Endothelial cell of umbilical vein (primary cell): ENCODE data around the gene TANGO6. TPM values are rescaled to one million over a fixed set of nuclear protein-coding genes. Genes with fewer than 3 reads are reported as not detected.

Experiments
- BruUV-seq: library from RNA; stranded (reverse); fragments of 400-500 nt; replicated peaks from 2 replicates; lab custom pipeline; 2021; lab: Mats Ljungman, UMichigan
- CTCF ChIA-PET: fragments of 300-600, 350-600 bp; sonication (Branson Sonifier 250); formaldehyde crosslinking; loops from one replicate; lab custom pipeline; 2021; ENCODE audit warnings: antibody characterized with exemption, inconsistent platforms; lab: Charles Lee
- POLR2A ChIA-PET: fragments of 300-600, 350-600 bp; sonication (Branson Sonifier 250); formaldehyde crosslinking; loops from one replicate; lab custom pipeline; 2021; ENCODE audit warnings: antibody characterized with exemption, inconsistent platforms; lab: Charles Lee
- DNase-seq: peaks from one replicate; pipeline ENCODE4 v3.0.0-alpha.2; 2011; ENCODE audit warnings: low read depth, low spot score
- FAIRE-seq: peaks from 2 replicates; lab custom pipeline; 2011; peaks lifted over from hg19 to GRCh38; lab: Jason Lieb, UNC
- H2AFZ ChIP-seq: 2 replicates; pipeline ENCODE4 v1.6.0; 2012; ENCODE audit warnings: low read depth, low read length, control low read depth, inconsistent platforms
- H3K27ac ChIP-seq: 2 replicates; pipeline ENCODE4 v1.5.1; 2011; ENCODE audit warnings: low read depth, mild to moderate bottlenecking, control low read depth, low read length, moderate library complexity; ENCODE audit not compliant: insufficient read depth
- H3K27me3 ChIP-seq, 2 experiments: 2 replicates each; pipeline versions ENCODE4 v1.6.0 to v1.6.1; 2011; ENCODE audit warnings: low read length in 2 of 2, mixed read lengths in 1 of 2; ENCODE audit not compliant: control insufficient read depth in 2 of 2, insufficient read depth in 2 of 2
- H3K36me3 ChIP-seq, 2 experiments: 2 replicates in 1 of 2; 3 replicates in 1 of 2; pipeline ENCODE4 v1.5.1; 2011; ENCODE audit warnings: low read length in 2 of 2, mild to moderate bottlenecking in 1 of 2, moderate library complexity in 1 of 2; ENCODE audit not compliant: control insufficient read depth in 2 of 2, insufficient read depth in 2 of 2; ENCODE audit errors: extremely low read depth in 1 of 2
- H3K4me1 ChIP-seq: 3 replicates; pipeline ENCODE4 v1.5.1; 2011; ENCODE audit warnings: mild to moderate bottlenecking, low read length; ENCODE audit not compliant: control insufficient read depth, insufficient read depth; ENCODE audit errors: extremely low read depth
- H3K4me2 ChIP-seq: 2 replicates; pipeline ENCODE4 v1.6.1; 2011; ENCODE audit warnings: low read length, control low read depth, mixed read lengths; ENCODE audit not compliant: insufficient read depth
- H3K4me3 ChIP-seq, 3 experiments: fragments of 200-600 bp in 1 of 3; sonication (generic), shearing (Covaris generic) in 1 of 3; replicated peaks in 1 of 3; 2 replicates each; pipeline ENCODE4 v1.5.1; 2011 to 2016; ENCODE audit warnings: control low read depth in 3 of 3, low read length in 3 of 3, mild to moderate bottlenecking in 2 of 3, inconsistent platforms in 1 of 3, low read depth in 1 of 3, moderate library complexity in 1 of 3; ENCODE audit not compliant: insufficient read depth in 1 of 3
- H3K79me2 ChIP-seq: 2 replicates; pipeline ENCODE4 v1.6.0; 2012; ENCODE audit warnings: low read length, inconsistent platforms; ENCODE audit not compliant: control insufficient read depth, insufficient read depth
- H3K9ac ChIP-seq: replicated peaks from 2 replicates; pipeline ENCODE3; 2011; ENCODE audit warnings: low read length, control low read depth; ENCODE audit not compliant: insufficient read depth; ENCODE audit errors: extremely low read depth
- H3K9me1 ChIP-seq: replicated peaks from 3 replicates; pipeline ENCODE4 v1.6.0; 2011; ENCODE audit warnings: mild to moderate bottlenecking, low read length; ENCODE audit not compliant: control insufficient read depth, insufficient read depth; ENCODE audit errors: extremely low read depth
- H3K9me3 ChIP-seq: replicated peaks from 2 replicates; pipeline ENCODE4 v1.5.1; 2012; ENCODE audit warnings: low read length, inconsistent platforms; ENCODE audit not compliant: control insufficient read depth, insufficient read depth
- H4K20me1 ChIP-seq: replicated peaks from 2 replicates; pipeline ENCODE3; 2011; ENCODE audit warnings: mild to moderate bottlenecking, low read length; ENCODE audit not compliant: control insufficient read depth, insufficient read depth; ENCODE audit errors: extremely low read depth
- EZH2 ChIP-seq: IDR thresholded peaks from 2 replicates; pipeline ENCODE4 v1.6.1; 2012; ENCODE audit warnings: borderline replicate concordance, low read depth, mild to moderate bottlenecking, moderate library complexity, low read length, inconsistent platforms; ENCODE audit not compliant: severe bottlenecking
- FOS ChIP-seq: IDR thresholded peaks from 2 replicates; pipeline ENCODE4 v1.6.1; 2011; ENCODE audit warnings: mild to moderate bottlenecking, low read length, moderate library complexity, borderline replicate concordance; ENCODE audit not compliant: insufficient read depth
- GATA2 ChIP-seq: IDR thresholded peaks from 2 replicates; pipeline ENCODE4 v1.7.0; 2011; ENCODE audit warnings: low read depth, mild to moderate bottlenecking, moderate library complexity, mixed read lengths, low read length; ENCODE audit not compliant: insufficient read length, insufficient read depth
- JUN ChIP-seq: IDR thresholded peaks from 2 replicates; pipeline ENCODE4 v1.6.1; 2011; ENCODE audit warnings: borderline replicate concordance, low read depth; ENCODE audit not compliant: insufficient read length, insufficient read depth
- MYC ChIP-seq: IDR thresholded peaks from one replicate; pipeline ENCODE4 v1.6.1; 2011; ENCODE audit warnings: mild to moderate bottlenecking, low read depth, low read length
- POLR2A ChIP-seq: IDR thresholded peaks from 2 replicates; pipeline ENCODE4 v1.6.1; 2012; ENCODE audit warnings: low read depth, mild to moderate bottlenecking, control low read depth, low read length
- POLR2AphosphoS5 ChIP-seq: IDR thresholded peaks from 2 replicates; pipeline ENCODE4 v1.6.1; 2012; ENCODE audit warnings: low read depth, mild to moderate bottlenecking, control low read depth, low read length, moderate library complexity; ENCODE audit not compliant: insufficient read depth
- dilution Hi-C: fragments of 300-500 bp; cut with MboI; formaldehyde crosslinking; loops from one replicate; pipeline ENCODE4 v1.15.0; 2019; ENCODE audit warnings: low sequenced_read_pairs; ENCODE audit not compliant: extremely low pct_ligation_motif_present
- intact Hi-C: fragments of 100-400 bp; cut with micrococcal nuclease; formaldehyde crosslinking; loops from one replicate; pipeline ENCODE4 v1.10.0; 2022
- polyA plus RNA-seq, 4 experiments: library from polyadenylated mRNA; depleted of rRNA in 3 of 4; stranded (reverse) in 3 of 4; unstranded in 1 of 4; fragments of >200 nt; gene quantifications; 2 replicates each; pipeline versions ENCODE4 v1.2.1 to v1.2.3, GENCODE V29; 2011 to 2012; ENCODE audit warnings: missing spikeins in 1 of 4
- total RNA-seq: library from RNA; stranded (reverse); gene quantifications from 2 replicates; pipeline ENCODE4 v1.2.3, GENCODE V29; 2021
- TF ChIP-seq, protein P1 (sequence below): IDR thresholded peaks from 2 replicates; pipeline ENCODE4 v1.6.1; 2011; ENCODE audit not compliant: insufficient read depth, insufficient read length
- TF ChIP-seq, protein P2 (sequence below), 2 donors: IDR thresholded peaks; 1 replicate in 1 of 2; 2 replicates in 1 of 2; pipeline ENCODE4 v1.5.1; 2011; ENCODE audit warnings: low read length in 2 of 2, mild to moderate bottlenecking in 2 of 2, moderate library complexity in 2 of 2, control low read depth in 1 of 2, inconsistent platforms in 1 of 2, low read depth in 1 of 2; ENCODE audit not compliant: insufficient read depth in 1 of 2; ENCODE audit errors: extremely low read depth in 1 of 2

The TANGO6 gene
- total and polyA plus RNA-seq, 2 donors (not counting 3 experiments of a cell fraction or from before 2014, with no cell fraction given) = 6.7 to 21.2 TPM

DNA sequence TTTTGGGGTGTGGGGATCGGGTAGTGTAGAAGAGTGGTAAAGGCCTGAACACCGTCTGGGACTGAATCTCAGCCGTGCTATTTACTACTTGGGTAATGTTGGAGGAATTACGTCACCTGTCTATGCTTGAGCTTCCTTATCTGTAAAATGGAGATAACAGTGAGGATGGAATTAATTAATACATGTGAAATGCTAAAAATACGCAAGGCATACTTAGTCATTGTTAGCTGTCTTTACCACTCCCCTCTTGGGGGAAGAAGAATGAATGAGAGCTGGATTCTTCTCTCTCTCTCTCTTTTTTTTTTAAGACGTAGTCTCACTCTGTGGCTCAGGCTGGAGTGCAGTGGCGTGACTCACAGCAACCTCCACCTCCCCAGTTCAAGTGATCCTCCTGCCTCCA, 41.1 kb upstream of the TANGO6 start:
- H3K27me3 ChIP-seq = no peaks in the 10 kb centered on the region
- FAIRE-seq = no peak
- H2AFZ ChIP-seq = no peak overlapping the region
- no peak overlapping the region for H3K9ac ChIP-seq
- no peaks in the 10 kb centered on the region for H3K9me3 ChIP-seq
- H3K27ac ChIP-seq = no peak overlapping the region
- H3K4me1 ChIP-seq = no peaks in the 10 kb centered on the region
- H4K20me1 ChIP-seq = no peaks in the 10 kb centered on the region
- no peaks in the 10 kb centered on the region for H3K36me3 ChIP-seq
- DNase-seq = no peak
- H3K4me2 ChIP-seq = no peak overlapping the region
- H3K4me3 ChIP-seq = no peak overlapping the region
- ChIA-PET CTCF (no interaction called here), POLR2A (no interaction called here)
- H3K9me1 ChIP-seq = no peaks in the 10 kb centered on the region
- no peaks in the 10 kb centered on the region for H3K79me2 ChIP-seq
- BruUV-seq = no TSS peak
- intact Hi-C loops = loop anchor here (5.0 kb wide), 1 partner anchor 210 kb away; no protein-coding TSS in a partner anchor
- dilution Hi-C loops = no loop called here
- TF ChIP-seq FOS (no peak), MYC (no peak), EZH2 (no peak)
- TF ChIP-seq, protein P1, sequence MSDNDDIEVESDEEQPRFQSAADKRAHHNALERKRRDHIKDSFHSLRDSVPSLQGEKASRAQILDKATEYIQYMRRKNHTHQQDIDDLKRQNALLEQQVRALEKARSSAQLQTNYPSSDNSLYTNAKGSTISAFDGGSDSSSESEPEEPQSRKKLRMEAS = no peak

DNA sequence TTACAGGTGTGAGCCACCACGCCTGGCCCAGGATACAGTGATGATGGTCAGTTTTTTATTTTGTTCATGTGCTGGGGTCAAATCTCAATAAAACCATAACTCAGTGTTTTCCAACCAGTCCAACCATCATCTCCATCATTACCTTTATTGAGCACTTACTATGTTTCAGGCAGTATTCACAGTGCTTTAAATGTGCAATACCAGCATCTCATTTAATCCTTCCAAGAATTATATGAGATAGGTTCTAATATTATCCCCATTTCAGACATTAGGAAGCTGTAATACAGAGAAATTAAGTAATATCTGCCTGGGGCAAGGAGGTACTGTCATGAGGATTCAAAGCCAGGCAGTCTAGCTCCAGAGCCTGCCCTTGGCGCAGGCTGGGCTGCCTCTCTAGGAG, 36.9 kb upstream of the TANGO6 start:
- no peak overlapping the region for H3K4me3 ChIP-seq
- FAIRE-seq (no peak), DNase-seq (no peak)
- H3K4me2 ChIP-seq = no peak overlapping the region
- CTCF ChIA-PET = interaction anchor here (1.0 kb wide), 1 partner anchor 216 kb away, joined by 6 read pairs; no protein-coding TSS in a partner anchor
- H3K9me1 ChIP-seq = no peaks in the 10 kb centered on the region
- dilution Hi-C loops = no loop called here
- no peak overlapping the region for H3K9ac ChIP-seq
- H3K27me3 ChIP-seq = no peaks in the 10 kb centered on the region
- no peaks in the 10 kb centered on the region for H4K20me1 ChIP-seq
- no TSS peak for BruUV-seq
- TF ChIP-seq GATA2 (no peak), POLR2AphosphoS5 (no peak), FOS (no peak), POLR2A (no peak), MYC (no peak), JUN (no peak), EZH2 (no peak)
- TF ChIP-seq, protein P1 = no peak
- TF ChIP-seq, protein P2, sequence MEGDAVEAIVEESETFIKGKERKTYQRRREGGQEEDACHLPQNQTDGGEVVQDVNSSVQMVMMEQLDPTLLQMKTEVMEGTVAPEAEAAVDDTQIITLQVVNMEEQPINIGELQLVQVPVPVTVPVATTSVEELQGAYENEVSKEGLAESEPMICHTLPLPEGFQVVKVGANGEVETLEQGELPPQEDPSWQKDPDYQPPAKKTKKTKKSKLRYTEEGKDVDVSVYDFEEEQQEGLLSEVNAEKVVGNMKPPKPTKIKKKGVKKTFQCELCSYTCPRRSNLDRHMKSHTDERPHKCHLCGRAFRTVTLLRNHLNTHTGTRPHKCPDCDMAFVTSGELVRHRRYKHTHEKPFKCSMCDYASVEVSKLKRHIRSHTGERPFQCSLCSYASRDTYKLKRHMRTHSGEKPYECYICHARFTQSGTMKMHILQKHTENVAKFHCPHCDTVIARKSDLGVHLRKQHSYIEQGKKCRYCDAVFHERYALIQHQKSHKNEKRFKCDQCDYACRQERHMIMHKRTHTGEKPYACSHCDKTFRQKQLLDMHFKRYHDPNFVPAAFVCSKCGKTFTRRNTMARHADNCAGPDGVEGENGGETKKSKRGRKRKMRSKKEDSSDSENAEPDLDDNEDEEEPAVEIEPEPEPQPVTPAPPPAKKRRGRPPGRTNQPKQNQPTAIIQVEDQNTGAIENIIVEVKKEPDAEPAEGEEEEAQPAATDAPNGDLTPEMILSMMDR (IDR thresholded peaks at IDR 0.05; ENCODE audit: extremely low read depth in 1 of 2, insufficient read depth in 1 of 2, low read depth in 1 of 2, low read length in 2 of 2) = no peak
- no peak overlapping the region for H3K27ac ChIP-seq
- H3K36me3 ChIP-seq = no peaks in the 10 kb centered on the region
- intact Hi-C loops = no loop called here
- H3K79me2 ChIP-seq = no peaks in the 10 kb centered on the region
- no peaks in the 10 kb centered on the region for H3K9me3 ChIP-seq
- H3K4me1 ChIP-seq = no peaks in the 10 kb centered on the region
- no peak overlapping the region for H2AFZ ChIP-seq
- POLR2A ChIA-PET = no interaction called here
